CD4-positive, alpha-beta T cell treated with Interleukin-21 for 1 hour (primary cell): ENCODE measurements around the gene ARL4C.
A peak's percentile ranks its signal among the peaks of the same experiment; 100 is the strongest.

Experiments used
- DNase-seq: peaks from one replicate; pipeline ENCODE4 v3.0.0-alpha.2; 2020

ARL4C gene, protein sequence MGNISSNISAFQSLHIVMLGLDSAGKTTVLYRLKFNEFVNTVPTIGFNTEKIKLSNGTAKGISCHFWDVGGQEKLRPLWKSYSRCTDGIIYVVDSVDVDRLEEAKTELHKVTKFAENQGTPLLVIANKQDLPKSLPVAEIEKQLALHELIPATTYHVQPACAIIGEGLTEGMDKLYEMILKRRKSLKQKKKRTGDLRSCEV

DNA sequence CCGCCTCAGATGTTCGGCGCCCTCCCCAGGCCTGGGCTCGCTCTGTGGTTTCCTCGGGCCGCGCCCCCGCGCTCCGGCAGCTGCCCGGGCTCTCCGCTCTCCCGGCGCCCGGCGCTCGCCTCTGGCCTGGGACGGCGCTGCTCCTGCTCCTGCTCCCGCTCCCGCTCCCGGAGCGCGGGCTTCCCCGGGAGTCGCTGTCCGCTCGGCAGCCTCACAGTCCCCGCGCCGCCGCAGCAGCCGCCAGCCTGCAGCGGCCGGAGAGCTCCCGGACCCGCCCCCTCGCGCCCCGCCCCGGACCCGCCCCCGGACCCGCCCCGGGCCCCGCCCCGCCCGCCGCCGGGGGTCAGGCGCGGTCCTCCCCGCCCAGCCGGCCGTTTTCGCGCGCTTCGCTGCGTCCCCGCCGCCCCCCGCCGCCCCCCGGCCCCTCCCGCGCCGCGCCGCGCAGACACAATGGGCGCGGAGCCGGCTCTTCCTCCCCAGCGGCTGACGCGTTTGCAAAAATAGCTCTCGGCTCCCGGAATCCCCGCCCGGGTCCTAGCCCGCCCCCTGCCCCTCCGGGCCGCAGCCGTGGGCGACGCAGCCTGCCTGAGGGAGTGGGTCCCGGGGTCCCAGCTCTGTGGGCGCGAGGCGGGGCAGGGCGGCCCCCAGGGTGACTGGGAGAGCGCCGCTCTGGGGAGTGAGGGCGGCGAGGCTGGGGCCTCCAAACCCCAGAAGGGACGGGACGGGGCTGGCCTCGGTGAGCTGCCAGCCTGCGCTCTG, at the start of gene ARL4C:
ARL4C (minus strand) TSS at position 247 of the 759 bp plus-strand sequence. CDS start 495 bp downstream, outside the sequence.
- peak; percentile 78 for DNase-seq

DNA sequence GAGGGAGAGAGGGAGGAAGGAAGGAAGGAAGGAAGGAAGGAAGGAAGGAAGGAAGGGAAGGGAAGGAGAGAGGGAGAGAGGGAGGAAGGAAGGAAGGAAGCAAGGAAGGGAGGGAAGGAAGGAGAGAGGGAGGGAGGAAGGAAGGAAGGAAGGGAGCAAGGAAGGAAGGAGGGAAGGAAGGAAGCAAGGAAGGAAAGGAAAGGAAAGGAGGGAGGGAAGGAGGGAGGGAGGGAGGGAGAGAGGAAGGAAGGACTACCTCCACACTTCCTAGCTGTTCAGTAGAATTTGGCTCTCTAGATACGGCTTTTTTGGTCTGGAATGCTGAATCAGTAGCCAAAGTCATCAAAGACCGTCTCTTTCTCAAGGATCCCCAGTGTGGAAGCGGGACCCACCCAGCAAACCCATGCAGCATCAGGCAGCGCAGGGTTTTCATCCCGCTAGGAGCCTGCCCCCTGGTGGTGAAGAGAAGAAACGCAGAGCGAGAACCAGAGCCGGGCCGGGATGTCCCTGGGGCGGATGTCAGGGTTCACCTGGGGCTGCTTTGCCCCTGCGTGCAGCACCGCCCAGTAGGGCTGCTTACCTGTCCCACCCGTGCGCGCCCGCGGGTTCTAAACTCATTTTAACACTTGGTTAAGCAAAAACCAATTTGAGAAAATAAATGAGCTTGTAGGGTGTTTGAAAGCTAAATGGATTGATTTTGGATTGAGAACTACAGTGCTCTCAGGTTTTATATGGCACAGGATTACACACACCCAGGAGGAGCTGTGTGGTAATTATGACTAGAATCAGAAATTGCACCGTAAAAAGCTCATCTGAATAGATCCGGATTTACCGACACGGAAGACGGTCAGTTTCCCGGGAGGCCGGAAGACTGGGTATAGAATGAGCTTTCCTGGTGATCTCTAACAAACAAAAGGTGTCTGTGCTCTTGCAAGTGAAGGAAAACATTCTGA, 48.1 kb upstream of the ARL4C start:
- DNase-seq: peak; percentile 78

DNA sequence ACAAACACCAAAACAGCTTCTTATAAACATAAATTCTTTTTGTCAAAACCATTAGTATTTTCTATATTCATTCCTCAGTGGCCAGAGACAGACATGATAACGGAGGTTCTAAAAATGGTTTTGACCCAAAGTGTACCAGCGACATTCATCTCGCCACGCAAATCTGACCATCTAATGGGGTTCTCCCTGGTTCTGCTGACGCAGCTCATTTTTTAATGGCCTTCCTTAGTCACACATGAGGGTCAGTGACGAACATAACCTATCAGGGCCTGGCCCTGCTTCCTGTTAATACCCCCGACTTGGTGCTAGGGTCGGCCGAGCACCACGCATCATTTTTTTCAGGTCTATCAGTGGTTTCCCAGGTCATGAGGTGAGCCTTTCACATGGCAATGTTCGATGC, 45.9 kb upstream of the ARL4C start:
- DNase-seq: no peak

DNA sequence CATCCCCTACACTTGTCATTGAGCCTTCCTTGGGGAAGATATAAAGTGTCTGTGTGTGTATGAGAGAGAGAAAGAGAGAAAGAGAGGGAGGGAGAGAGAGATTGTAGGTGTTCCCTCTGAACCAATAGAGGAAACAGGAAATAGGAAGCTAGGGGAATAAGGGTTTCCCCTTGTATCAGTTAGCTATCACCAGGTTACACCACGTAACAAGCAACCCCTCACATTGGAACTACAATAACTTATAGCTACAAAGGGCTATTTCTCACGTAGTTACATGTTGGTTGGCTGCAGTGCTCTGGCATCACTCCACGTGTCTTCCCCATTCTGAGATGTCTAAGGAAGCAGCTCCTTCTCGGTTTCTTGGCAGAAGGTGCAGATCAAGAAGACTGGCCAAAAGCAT, 41.0 kb upstream of the ARL4C start:
- DNase-seq: no peak

DNA sequence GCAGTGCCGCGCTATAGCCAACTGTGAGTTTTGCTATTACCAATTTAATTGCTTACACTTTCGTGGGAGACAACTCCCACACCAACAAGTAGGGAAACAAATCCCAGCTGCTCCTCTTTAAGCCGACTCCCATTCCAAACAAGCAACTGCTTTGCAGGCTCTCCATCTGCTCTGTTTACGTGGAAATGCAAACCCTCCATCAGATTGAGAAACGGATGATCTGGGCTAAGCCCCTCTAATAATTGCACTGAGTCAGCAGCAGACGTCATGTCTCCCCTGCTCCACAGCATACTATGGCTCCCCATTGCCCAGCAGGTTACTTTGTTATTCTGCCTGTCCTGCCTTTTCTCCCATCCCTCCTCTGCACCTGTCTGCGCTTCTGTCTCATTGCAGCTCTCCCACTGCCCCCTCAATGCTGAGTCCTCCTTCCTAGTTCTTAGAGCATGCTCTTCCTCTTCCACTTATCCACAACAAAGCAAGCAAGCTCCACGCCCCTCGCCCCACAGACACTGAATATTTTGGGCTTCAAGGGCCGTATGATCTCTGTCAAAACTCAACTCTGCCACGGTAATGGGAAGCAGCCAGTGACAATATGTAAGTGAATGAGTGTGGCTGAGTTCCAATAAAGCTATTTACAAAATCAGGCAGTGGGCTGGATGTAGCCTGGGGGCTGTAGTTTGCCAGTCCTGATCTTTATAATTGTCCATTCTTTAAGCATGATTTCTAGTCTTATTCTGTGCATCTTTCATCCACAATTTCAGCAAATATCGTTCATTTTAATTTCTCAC, 39.5 kb upstream of the ARL4C start:
- DNase-seq: no peak

DNA sequence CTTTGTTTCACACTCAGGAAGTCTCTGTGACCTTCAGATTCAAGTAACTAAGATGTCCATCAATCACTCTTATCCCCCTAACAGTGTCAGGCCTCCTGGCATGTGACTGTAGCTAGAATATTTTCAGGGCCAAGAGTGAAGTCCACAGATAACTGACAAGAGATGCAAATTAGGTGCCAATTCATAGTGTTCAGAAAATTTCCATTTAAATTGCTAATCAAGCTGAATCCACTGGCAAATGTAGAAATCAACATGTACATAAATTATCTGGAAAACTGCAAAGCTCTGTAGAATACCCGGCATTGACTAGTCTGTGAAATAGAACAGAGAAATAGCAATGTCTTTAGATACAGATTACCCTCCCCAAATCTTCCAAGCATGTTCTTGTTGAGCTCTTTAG, 38.6 kb upstream of the ARL4C start:
- DNase-seq: no peak

DNA sequence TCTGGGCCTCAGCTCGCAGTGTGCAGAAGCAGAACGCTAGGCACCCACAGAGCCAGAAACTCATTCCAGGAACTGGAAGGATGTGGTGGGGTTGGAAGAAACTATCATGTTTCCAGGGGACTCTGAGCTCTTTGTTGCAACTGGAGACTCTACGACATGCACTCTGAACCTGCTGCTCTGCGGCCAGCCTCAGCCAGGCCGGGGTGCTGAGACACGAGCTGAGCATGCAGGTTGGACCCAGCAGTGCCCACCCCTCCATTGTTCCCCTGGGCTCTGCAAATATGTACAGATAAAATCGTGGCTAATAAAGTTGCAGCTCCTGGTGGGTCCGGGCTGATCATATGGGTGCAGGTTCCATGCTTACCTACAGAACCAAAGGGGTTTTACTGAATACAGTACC, 37.6 kb upstream of the ARL4C start:
- no peak for DNase-seq

DNA sequence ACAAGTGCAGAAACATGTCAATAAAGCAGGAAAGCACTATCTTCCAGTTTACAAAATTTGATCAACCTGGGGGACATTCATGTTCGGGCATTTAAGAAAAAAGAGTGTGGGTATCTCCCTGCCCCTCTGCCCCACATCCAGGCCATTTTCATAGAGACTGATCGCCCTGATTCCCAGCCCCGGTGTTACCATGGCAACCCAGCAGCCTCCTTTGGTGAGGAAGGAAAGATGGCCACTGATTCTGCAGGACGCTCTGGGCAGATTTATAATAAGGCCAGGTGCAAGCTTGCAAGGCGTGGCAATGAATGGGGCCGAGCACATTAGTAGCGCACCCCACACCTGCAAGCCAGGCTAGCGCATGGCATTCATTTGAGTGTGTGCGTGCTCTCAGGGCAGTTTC, 36.7 kb upstream of the ARL4C start:
- no peak for DNase-seq

DNA sequence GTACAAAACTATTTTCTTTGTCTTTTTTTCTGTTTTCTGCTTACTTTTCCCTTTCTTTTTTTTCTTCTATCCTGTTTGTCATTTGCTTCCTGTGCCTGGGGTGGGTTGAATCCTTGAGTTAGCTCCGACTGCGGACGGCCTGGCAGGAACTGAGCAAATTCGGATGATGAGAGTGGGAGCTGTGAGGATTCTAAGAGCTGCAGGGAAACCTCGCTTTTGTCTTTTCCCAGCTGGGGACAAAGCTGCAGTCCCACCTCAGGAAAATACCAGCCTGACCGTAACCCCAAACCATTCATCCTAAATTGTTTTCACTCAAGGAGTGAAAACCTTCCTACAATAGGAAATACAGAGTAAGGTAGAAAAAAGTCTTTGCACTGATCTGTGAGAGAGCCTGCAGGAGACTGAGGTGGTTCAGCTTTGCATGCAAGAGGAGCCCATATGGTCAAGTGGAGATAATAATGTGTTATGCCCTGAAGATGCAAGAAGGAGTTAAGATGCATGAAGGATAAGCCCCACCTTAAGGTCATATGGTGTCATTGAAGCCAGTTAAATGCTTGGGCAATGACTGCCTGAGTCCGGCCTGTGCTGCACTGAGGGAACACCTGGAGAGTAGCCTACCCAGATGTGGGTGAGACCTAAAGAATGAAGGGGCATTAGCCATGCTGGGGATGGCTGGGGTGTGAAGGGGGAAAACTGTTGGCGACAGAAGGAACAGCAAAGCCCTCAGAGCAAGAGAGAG, 31.7 kb upstream of the ARL4C start:
- DNase-seq: no peak

DNA sequence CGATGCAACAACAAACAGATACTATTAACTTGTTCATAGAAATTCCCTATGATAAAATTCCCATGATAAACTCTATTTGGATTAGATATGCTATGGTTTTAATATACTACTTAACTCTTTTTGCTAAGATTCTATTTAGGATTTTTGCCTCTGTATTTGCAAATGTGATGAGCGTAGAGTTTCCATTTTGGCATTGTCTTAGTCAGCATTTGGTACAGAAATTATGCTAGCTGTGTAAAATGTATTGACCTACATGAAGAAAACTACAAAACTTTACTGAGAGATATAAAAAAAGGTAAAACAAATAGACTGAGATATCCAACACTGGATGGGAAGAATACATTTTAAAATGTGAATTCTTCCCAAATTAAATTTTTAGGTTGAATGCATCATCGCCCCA, 29.8 kb upstream of the ARL4C start:
- no peak for DNase-seq

DNA sequence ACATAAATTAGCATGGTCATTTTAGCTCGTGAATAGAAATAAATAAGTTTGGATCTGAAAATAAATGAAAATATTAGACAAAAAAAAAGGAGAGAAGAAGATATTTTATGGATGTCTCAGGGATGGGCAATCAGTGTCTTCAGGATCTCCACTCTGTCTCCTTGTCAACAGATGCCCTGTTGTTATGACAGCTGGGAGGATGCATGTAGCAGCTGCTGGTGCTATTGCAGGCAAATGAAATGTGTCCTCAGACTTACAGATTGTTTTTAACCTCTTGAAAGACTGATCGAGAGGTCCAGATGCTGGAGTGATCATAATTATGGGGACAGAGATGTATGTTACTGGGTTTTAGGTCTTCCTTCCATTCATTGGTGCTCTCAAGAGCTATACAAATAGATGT, 24.7 kb upstream of the ARL4C start:
- DNase-seq: no peak

DNA sequence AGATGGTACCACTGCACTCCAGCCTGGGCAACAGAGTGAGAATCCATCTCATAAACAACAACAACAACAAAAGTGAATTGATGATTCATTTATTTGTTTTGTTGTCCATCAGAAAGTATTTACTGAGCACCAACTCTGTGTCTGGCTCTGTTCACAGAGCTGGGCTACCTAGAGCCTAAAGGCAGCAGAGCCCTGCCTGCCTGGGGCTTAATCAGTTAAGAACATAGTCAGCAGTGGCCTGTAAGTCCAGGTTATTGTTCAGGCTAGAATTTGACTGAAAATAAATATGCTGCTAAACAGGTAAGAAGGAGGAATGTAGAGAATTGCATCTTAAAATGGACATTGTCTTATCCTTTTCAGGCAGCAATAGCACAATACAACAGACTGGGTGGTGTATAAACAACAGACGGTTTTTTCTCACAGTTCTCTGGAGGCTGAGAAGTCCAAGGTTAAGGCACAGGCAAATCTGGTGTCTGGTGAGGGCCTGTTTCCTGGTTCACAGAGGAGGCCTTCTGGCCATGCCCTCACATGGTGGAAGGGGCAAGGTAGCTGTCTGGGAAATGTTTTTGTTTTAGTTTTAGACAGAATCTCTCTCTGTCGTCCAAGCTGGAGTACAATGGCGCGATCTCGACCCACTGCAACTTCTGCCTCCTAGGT, 22.2 kb upstream of the ARL4C start:
- DNase-seq: no peak

DNA sequence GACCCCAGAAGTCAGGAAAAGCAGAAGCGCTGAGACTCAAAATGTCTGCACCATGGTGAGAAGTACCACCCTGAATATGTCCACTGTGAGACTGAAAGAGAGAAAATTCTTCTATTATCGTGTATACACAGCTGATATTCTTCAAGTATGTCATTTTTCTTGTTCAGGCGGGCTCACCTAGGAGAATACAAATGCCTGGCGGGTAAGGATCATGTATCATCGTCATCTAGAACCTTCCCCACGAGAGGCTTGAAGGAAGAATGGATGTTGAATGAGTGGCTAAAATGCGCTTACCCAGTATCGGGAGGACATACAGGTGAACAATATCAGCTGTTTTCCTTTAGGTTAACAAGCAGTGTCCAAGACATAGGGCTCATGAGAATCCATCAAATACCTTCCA, 21.1 kb upstream of the ARL4C start:
- no peak for DNase-seq

DNA sequence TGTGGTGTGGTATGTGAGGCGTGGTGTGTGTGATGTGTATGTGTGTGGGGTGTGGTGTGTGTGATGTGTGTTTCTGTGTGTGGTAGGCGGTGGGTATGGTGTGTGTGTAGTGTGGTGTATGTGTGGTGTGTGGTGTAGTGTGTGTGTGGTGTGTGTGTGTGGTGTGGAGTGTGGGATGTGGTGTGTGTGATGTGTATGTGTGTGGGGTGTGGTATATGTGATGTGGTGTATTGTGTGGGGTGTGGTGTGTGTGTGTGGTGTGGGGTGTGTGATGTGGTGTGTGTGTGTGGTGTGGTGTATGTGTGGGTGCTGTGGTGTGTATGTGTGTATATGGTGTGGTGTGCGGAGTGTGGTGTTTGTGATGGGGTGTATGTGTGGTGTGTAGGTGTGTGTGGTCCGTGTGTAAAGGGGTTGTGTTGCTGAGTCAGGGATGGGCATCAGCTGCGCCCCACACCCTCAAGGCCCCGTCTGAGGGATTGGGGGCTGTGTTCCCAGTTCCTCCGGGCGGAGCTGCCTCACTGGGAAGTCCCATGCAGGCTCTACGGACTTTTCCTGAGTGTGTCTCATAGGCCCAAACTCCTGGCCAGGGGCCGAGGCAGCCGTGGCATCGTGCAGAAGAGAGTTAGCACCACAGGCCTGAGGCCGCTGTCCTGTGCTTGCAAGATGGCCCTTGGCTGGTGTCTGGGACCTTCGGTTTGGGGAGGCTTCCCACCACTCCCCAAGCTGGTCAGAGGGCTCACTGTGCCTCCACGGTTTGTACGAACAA, 18.2 kb upstream of the ARL4C start:
- DNase-seq: no peak

DNA sequence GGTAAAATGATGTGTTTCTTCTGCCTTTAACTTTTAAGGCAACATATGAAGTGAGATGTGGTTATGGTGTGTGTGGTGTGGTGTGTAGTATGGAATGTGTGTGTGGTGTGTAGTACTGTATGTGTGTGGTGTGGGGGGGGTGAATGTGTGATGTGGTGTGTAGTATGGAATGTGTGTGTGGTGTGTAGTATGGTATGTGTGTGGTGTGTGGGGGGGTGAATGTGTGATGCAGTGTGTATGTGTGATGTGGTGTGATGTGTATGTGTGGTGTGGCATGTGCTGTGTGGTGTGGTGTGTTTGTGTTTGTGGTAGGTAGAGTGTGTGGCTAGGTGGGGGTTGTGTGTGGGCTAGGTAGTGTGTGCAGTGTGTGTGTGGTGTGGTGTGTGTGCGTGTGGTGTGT, 17.2 kb upstream of the ARL4C start:
- DNase-seq: no peak

DNA sequence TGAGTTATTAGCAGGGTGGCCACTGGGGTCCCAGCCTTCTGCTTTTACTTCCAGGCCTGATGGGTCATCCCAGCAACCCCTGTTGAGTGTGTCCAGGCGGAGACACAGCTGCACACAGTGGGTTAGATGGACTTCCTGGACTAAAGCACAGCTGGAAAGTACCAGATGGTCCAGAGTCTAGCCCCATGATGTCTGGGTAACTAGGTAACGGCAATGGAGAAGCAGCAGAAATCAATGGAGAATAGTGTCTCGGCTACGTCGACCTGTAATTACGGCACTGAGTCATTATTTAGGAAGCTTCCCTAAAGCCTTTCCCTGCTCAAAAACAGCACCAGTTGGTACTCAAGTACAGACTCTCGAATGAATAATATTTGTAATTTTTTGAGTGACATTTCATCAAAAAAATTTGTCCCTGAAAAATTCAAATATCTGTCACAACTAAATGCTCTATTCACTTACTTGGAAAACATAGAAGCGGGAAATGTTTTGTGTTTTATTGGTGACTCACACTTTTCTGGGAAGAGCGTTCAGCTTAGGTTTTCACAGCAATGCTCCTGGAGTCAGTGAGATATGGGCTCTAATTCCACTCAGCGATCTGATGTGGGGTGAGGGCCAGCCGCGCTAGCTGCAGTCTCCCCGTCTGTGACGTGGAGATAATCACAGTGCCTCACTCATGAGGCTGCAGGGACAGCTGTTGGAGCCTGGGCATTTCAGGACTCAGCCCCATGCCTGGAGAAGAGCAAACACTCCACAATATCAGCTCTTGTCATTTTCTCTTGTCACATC, 16.2 kb upstream of the ARL4C start:
- no peak for DNase-seq

DNA sequence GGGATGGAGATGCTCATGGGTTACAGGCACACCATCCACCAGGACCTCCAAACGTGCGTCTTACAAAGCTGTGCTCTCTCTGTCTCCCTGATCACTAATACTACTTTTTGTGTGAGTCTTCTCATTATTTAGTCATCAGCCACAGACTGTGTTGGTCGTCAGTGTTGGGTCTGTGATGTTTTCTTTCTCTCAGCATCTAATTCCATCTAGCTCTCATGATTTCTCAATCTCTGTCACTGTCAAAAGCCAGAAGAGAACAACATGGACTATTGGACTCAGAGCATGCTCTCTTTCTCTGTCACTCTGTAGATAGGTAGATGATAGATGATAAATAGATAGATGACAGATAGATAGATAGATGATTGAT, 6.0 kb upstream of the ARL4C start:
- DNase-seq: no peak

DNA sequence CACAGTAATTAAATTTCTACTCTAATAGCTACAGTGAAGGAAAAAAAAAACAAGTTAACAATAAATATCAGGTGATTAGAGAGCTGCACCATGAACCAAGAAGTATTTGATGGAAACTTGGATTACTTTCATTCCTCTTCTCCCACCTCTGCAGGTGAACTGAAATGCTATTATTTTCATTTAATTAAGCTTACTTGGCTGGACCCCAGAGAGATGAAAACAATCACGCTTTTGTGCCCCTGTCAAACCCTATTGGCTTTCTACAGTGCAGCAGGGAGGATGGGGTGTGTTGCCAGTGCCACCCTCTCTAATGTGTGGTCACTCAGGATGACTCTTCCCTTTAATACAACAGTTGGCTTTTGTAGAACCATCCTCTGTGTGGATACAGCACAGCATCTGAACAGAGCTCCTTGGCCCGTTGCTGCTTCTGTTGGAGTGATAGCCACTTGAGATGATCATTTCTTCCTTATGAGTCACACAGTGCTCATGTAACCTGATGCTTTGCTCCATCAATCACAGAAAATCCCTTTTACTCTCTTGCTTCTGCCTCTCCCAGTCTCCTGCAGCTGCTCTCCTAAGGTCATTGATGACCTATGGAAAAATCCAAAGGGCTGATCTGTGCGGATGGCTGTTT, 5.5 kb upstream of the ARL4C start:
- no peak for DNase-seq

DNA sequence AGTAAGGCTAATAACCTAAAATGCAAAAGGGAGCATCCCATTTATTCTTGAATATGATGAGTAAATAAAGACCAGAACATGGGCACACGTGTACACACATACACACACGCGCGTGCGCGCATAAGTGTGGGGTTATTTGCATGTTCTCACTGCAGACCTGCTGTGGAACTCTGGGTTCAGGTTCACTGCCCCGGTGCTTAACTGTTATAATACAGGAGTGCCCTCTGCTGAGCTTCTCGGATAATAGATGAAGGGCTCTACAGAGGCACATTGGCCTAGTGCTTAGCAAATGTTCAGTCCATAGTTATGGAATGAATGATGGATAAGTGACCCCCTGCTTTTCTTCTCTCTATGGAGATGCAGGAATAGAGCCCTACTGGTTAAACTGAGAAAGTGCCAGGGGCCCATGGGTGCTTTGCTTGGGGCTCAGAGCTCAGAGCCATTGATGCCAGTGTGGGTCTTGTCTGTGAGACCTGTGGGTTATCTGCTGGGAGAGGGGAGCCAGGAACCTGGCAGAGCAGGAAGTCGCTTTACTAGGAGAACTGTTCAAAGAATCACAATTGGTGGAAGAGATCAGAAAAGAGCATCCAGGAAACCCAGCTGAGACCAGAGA, 3.6 kb upstream of the ARL4C start:
- peak; percentile 87 for DNase-seq
